ENCODE results near the gene EID2B. TPM values are rescaled to one million over a fixed set of nuclear protein-coding genes. Genes with fewer than 3 reads are reported as not detected.
A peak's percentile ranks its signal among the peaks of the same experiment; 100 is the strongest.

The EID2B gene
- total and polyA plus RNA-seq, 9 of the 15 experiments (the other 6 are each of a cell fraction or from before 2014, with no cell fraction given), result 2.8 to 8.8 (median 4.8) TPM

- no peak overlapping the region for H3K9ac ChIP-seq (ENCODE audit: insufficient read depth in 1 of 2, low read depth in 2 of 2, low read length in 2 of 2)
- H3K79me2 ChIP-seq (ENCODE audit: control insufficient read depth, insufficient read depth, low read length), result no peaks in the 10 kb centered on the region
- no peak overlapping the region for H2AFZ ChIP-seq (ENCODE audit: low read depth, low read length)
- DNase-seq (ENCODE audit: extremely low read depth in 1 of 4, low spot score in 3 of 4) (no peak), FAIRE-seq (no peak), ATAC-seq (no peak)
- H3K9me3 ChIP-seq (replicated peaks; ENCODE audit: control insufficient read depth, insufficient read depth, low read depth, low read length), result no peaks in the 10 kb centered on the region
- in situ Hi-C loops (cut with MboI) (no loop called here), intact Hi-C loops (cut with micrococcal nuclease) (no loop called here)
- 0% methylated on average over 3 of the region's 3 CpGs for WGBS (ENCODE audit: insufficient coverage, low coverage, missing lambda C conversion rate)
- no peaks in the 10 kb centered on the region for H3K4me1 ChIP-seq (replicated peaks in 1 of 2; ENCODE audit: control insufficient read depth in 2 of 2, insufficient read depth in 2 of 2, low read length in 2 of 2)
- H3K4me2 ChIP-seq (ENCODE audit: insufficient read depth, low read length), result no peak overlapping the region
- peaks cover 0 to 7% of the 10 kb centered on the region in 2 experiments; a peak in 1 of 5 replicates for H3K27me3 ChIP-seq (ENCODE audit: control insufficient read depth in 2 of 2, insufficient read depth in 2 of 2, low read length in 2 of 2)
- no peaks in the 10 kb centered on the region for H3K36me3 ChIP-seq (ENCODE audit: control insufficient read depth, insufficient read depth, low read length)
- no peaks in the 10 kb centered on the region for H4K20me1 ChIP-seq (replicated peaks; ENCODE audit: control insufficient read depth, insufficient read depth, low read length)
- BruUV-seq (replicated peaks), result no TSS peak
- POLR2A ChIA-PET, result no interaction called here
- CTCF ChIA-PET (ENCODE audit: low intra/inter-chr PET ratio), result no interaction called here
- no peak overlapping the region for H3K27ac ChIP-seq (ENCODE audit: extremely low read depth, low read depth, low read length)
- no peak overlapping the region for H3K4me3 ChIP-seq
- H3K9me1 ChIP-seq (ENCODE audit: control insufficient read depth, insufficient read depth, low read length), result no peaks in the 10 kb centered on the region
- peak; percentile 76 for TF ChIP-seq REST (IDR thresholded peaks at IDR 0.05; ENCODE audit: borderline replicate concordance)
- no peak for TF ChIP-seq REST (CRISPR knock-in tag; IDR thresholded peaks at IDR 0.05; ENCODE audit: low read depth)
- TF ChIP-seq FOXJ2 (tag; IDR thresholded peaks at IDR 0.05), result no peak
- TF ChIP-seq MAFK (IDR thresholded peaks at IDR 0.05; ENCODE audit: low read length), result no peak
- TF ChIP-seq PCBP2 (IDR thresholded peaks at IDR 0.05; ENCODE audit: low read depth, low read length, poor library complexity, severe bottlenecking), result no peak
- TF ChIP-seq CBX3 (IDR thresholded peaks at IDR 0.05; ENCODE audit: borderline replicate concordance in 1 of 2, low read length in 2 of 2), result no peak
- TF ChIP-seq MYNN (IDR thresholded peaks at IDR 0.05), result no peak
- no peak for TF ChIP-seq MYNN (CRISPR knock-in tag; IDR thresholded peaks at IDR 0.05)
- TF ChIP-seq PHB (CRISPR knock-in tag; IDR thresholded peaks at IDR 0.05), result no peak
- TF ChIP-seq BRCA1 (IDR thresholded peaks at IDR 0.05), result no peak
- TF ChIP-seq BRCA1 (CRISPR knock-in tag; IDR thresholded peaks at IDR 0.05), result no peak
- no peak for TF ChIP-seq HDAC8 (tag; IDR thresholded peaks at IDR 0.05)
- 0 out of 2 replicates have a peak, but pooled peaks have one; percentile 43 for TF ChIP-seq ZNF766 (CRISPR knock-in tag; conservative IDR thresholded peaks at IDR 0.05)
- TF ChIP-seq JUND (IDR thresholded peaks at IDR 0.05; ENCODE audit: borderline replicate concordance, low read depth, low read length), result no peak
- no peak for TF ChIP-seq JUND (tag; IDR thresholded peaks at IDR 0.05; ENCODE audit: borderline replicate concordance, low read depth, low read length)
These were observed 33.4 kb upstream of the EID2B start for GRCh38 chr19:39566064-39566463.
